ENCODE data around the gene SLC2A3.
"Not testable (repeated sequence)": the region's sequence is repeated elsewhere in the genome, so short reads cannot be mapped to it uniquely, and the experiment has no call there.

DNA sequence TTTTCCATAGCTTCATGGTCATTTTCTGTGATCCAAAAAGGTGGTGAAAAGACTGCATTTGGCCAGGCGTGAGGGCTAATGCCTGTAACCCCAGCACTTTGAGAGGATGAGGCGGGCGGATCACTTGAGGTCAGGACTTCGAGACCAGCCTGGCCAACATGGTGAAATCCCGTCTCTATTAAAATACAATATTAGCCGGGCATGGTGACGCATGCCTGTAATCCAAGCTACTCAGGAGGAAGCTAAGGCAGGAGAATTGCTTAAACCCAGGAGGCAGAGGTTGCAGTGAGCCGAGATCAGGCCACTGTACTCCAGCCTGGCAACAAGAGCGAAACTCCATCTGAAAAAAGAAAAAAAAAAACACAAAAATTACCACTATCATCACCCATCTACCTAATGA lies 28.7 kb upstream of the SLC2A3 start:
- not testable (repeated sequence) for TF ChIP-seq ETV6 (CRISPR knock-in tag; IDR thresholded peaks at IDR 0.05); FOXP1 (CRISPR knock-in tag; IDR thresholded peaks at IDR 0.05; ENCODE audit: borderline replicate concordance); ATF2 (CRISPR knock-in tag; IDR thresholded peaks at IDR 0.05; ENCODE audit: borderline replicate concordance, low read depth); MXD4 (CRISPR knock-in tag; IDR thresholded peaks at IDR 0.05; ENCODE audit: borderline replicate concordance); ATF6 (CRISPR knock-in tag; IDR thresholded peaks at IDR 0.05)
- TF ChIP-seq, protein P1, sequence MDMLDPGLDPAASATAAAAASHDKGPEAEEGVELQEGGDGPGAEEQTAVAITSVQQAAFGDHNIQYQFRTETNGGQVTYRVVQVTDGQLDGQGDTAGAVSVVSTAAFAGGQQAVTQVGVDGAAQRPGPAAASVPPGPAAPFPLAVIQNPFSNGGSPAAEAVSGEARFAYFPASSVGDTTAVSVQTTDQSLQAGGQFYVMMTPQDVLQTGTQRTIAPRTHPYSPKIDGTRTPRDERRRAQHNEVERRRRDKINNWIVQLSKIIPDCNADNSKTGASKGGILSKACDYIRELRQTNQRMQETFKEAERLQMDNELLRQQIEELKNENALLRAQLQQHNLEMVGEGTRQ (CRISPR knock-in tag; IDR thresholded peaks at IDR 0.05) = not testable (repeated sequence)
- TF ChIP-seq, protein P2, sequence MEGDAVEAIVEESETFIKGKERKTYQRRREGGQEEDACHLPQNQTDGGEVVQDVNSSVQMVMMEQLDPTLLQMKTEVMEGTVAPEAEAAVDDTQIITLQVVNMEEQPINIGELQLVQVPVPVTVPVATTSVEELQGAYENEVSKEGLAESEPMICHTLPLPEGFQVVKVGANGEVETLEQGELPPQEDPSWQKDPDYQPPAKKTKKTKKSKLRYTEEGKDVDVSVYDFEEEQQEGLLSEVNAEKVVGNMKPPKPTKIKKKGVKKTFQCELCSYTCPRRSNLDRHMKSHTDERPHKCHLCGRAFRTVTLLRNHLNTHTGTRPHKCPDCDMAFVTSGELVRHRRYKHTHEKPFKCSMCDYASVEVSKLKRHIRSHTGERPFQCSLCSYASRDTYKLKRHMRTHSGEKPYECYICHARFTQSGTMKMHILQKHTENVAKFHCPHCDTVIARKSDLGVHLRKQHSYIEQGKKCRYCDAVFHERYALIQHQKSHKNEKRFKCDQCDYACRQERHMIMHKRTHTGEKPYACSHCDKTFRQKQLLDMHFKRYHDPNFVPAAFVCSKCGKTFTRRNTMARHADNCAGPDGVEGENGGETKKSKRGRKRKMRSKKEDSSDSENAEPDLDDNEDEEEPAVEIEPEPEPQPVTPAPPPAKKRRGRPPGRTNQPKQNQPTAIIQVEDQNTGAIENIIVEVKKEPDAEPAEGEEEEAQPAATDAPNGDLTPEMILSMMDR (IDR thresholded peaks at IDR 0.05) = not testable (repeated sequence)

All from WTC11 (cell line).